K562 (cell line): ENCODE results near the gene MOB3B. TPM values are rescaled to one million over a fixed set of nuclear protein-coding genes. Genes with fewer than 3 reads are reported as not detected.

ENCODE experiments used
- ATAC-seq: fragments of 200-7000 bp; cut with Tn5 transposase; 3 replicates; pipeline ENCODE4 v1.9.1; 2020; ENCODE audit warnings: moderate library complexity
- BruUV-seq: library from RNA; stranded (reverse); fragments of 400-500 nt; replicated peaks from 2 replicates; lab custom pipeline; 2021; lab: Mats Ljungman, UMichigan
- CTCF ChIA-PET: fragments of 300-600 bp; formaldehyde crosslinking; extraction: SDS; loops from one replicate; lab custom pipeline; 2021; ENCODE audit warnings: low intra/inter-chr PET ratio; lab: Yijun Ruan, JAX
- POLR2A ChIA-PET: fragments of 300-600, 350-650 bp; sonication (Branson Sonifier 250); formaldehyde crosslinking; extraction: SDS; loops from one replicate; lab custom pipeline; 2021; ENCODE audit warnings: antibody characterized with exemption, inconsistent platforms; lab: Yijun Ruan, JAX
- DNase-seq, 4 experiments: peaks; one replicate each; pipeline versions ENCODE4 v3.0.0 to v3.0.0-alpha.2; 2011 to 2018; ENCODE audit warnings: low spot score in 3 of 4, mixed read lengths in 3 of 4; ENCODE audit errors: extremely low read depth in 1 of 4
- FAIRE-seq: peaks from 2 replicates; lab custom pipeline; 2011; peaks lifted over from hg19 to GRCh38; lab: Jason Lieb, UNC
- H2AFZ ChIP-seq: 2 replicates; pipeline ENCODE4 v1.6.0; 2011; ENCODE audit warnings: low read depth, low read length, control low read depth, inconsistent platforms
- H3K27ac ChIP-seq: fragments of 200-600 bp; 3 replicates; pipeline ENCODE4 v1.8.0; 2011; ENCODE audit warnings: low read depth, mild to moderate bottlenecking, control low read depth, inconsistent platforms, low read length, moderate library complexity, mixed read lengths; ENCODE audit errors: extremely low read depth
- H3K27me3 ChIP-seq, 2 experiments: fragments of 300-600 bp in 1 of 2; 2 replicates in 1 of 2; 3 replicates in 1 of 2; pipeline versions ENCODE4 v1.6.0 to v1.8.0; 2011; ENCODE audit warnings: inconsistent platforms in 2 of 2, low read length in 2 of 2, mild to moderate bottlenecking in 1 of 2, mixed read lengths in 1 of 2, moderate library complexity in 1 of 2; ENCODE audit not compliant: control insufficient read depth in 2 of 2, insufficient read depth in 2 of 2
- H3K36me3 ChIP-seq: fragments of 300-600 bp; 3 replicates; pipeline ENCODE4 v1.8.0; 2011; ENCODE audit warnings: mild to moderate bottlenecking, low read length, inconsistent platforms; ENCODE audit not compliant: control insufficient read depth, insufficient read depth
- H3K4me1 ChIP-seq, 2 experiments: fragments of 200-600 bp in 1 of 2; replicated peaks in 1 of 2; 2 replicates in 1 of 2; 3 replicates in 1 of 2; pipeline versions ENCODE4 v1.5.1 to v1.8.0; 2011; ENCODE audit warnings: inconsistent platforms in 2 of 2, low read length in 2 of 2, mild to moderate bottlenecking in 1 of 2, mixed read lengths in 1 of 2, moderate library complexity in 1 of 2; ENCODE audit not compliant: control insufficient read depth in 2 of 2, insufficient read depth in 2 of 2
- H3K4me2 ChIP-seq: 2 replicates; pipeline ENCODE4 v1.6.1; 2011; ENCODE audit warnings: low read length, control low read depth, inconsistent platforms, mixed read lengths; ENCODE audit not compliant: insufficient read depth
- H3K4me3 ChIP-seq: fragments of 200-600 bp; sonication (generic), shearing (Covaris generic); 2 replicates; pipeline ENCODE4 v1.5.1; 2016; ENCODE audit warnings: control low read depth, inconsistent platforms
- H3K79me2 ChIP-seq: fragments of 200-600 bp; 3 replicates; pipeline ENCODE4 v1.8.0; 2011; ENCODE audit warnings: low read length, inconsistent platforms; ENCODE audit not compliant: control insufficient read depth, insufficient read depth
- H3K9ac ChIP-seq, 2 experiments: 2 replicates each; pipeline versions ENCODE4 v1.6.0 to v1.6.1; 2011; ENCODE audit warnings: low read depth in 2 of 2, low read length in 2 of 2, control low read depth in 1 of 2, inconsistent platforms in 1 of 2, mild to moderate bottlenecking in 1 of 2, mixed read lengths in 1 of 2; ENCODE audit not compliant: insufficient read depth in 1 of 2
- H3K9me1 ChIP-seq: one replicate; pipeline ENCODE4 v1.6.0; 2011; ENCODE audit warnings: inconsistent platforms, mild to moderate bottlenecking, low read length, moderate library complexity; ENCODE audit not compliant: control insufficient read depth, insufficient read depth
- H3K9me3 ChIP-seq: replicated peaks from 2 replicates; pipeline ENCODE4 v1.5.1; 2011; ENCODE audit warnings: low read depth, low read length, inconsistent platforms; ENCODE audit not compliant: control insufficient read depth, insufficient read depth
- H4K20me1 ChIP-seq: replicated peaks from 2 replicates; pipeline ENCODE4 v1.6.1; 2011; ENCODE audit warnings: low read length, inconsistent platforms, mixed read lengths; ENCODE audit not compliant: control insufficient read depth, insufficient read depth
- DMBX1 ChIP-seq: fragments of 250-450 bp; sonication (Bioruptor Pico); IDR thresholded peaks from 2 replicates; pipeline ENCODE4 v1.8.0; 2022; ENCODE audit warnings: inconsistent platforms, mild to moderate bottlenecking, moderate library complexity, borderline replicate concordance
- FOXP1 ChIP-seq: sonication (generic); formaldehyde crosslinking; IDR thresholded peaks from 2 replicates; pipeline ENCODE4 v1.8.0; 2022; ENCODE audit warnings: mild to moderate bottlenecking, missing genetic modification reagents
- FUS ChIP-seq: fragments of 200-400 bp; formaldehyde crosslinking; optimal IDR thresholded peaks from 2 replicates; pipeline ENCODE3; 2017; ENCODE audit warnings: low read depth, low read length
- MEF2A ChIP-seq: IDR thresholded peaks from 2 replicates; pipeline ENCODE4 v1.6.1; 2011; ENCODE audit warnings: low read depth, mild to moderate bottlenecking, low read length, moderate library complexity; ENCODE audit not compliant: control insufficient read depth
- SMAD2 ChIP-seq: fragments of 150-350 bp; IDR thresholded peaks from 2 replicates; pipeline ENCODE4 v1.6.1; 2014; ENCODE audit warnings: low read depth, mild to moderate bottlenecking, low read length
- SRSF9 ChIP-seq: fragments of 200-400 bp; formaldehyde crosslinking; IDR thresholded peaks from 2 replicates; pipeline ENCODE4 v1.6.1; 2017; ENCODE audit warnings: low read depth, low read length, borderline replicate concordance
- TCF7L2 ChIP-seq: fragments of 150-350 bp; IDR thresholded peaks from 2 replicates; pipeline ENCODE4 v1.6.1; 2016; ENCODE audit warnings: low read depth, mild to moderate bottlenecking, low read length, moderate library complexity
- TEAD2 ChIP-seq: fragments of 450-650 bp; IDR thresholded peaks from 2 replicates; pipeline ENCODE4 v1.6.1; 2016; ENCODE audit warnings: missing genetic modification characterization, control low read depth, missing compliant biosample characterization
- ZBTB11 ChIP-seq, 3 experiments: fragments of 200-800 bp in 1 of 3; fragments of 250-450 bp in 1 of 3; fragments of 450-650 bp in 1 of 3; sonication (Bioruptor Pico) in 1 of 3; sonication (Bioruptor generic) in 1 of 3; formaldehyde crosslinking in 1 of 3; IDR thresholded peaks; 2 replicates each; pipeline versions ENCODE4 v1.6.1 to v1.8.0; 2016 to 2022; ENCODE audit warnings: mild to moderate bottlenecking in 2 of 3, missing genetic modification characterization in 2 of 3, missing compliant biosample characterization in 1 of 3, moderate library complexity in 1 of 3
- ZNF253 ChIP-seq: fragments of 250-450 bp; sonication (Bioruptor Pico); conservative IDR thresholded peaks from 2 replicates; pipeline ENCODE4 v1.6.1; 2021; ENCODE audit warnings: mild to moderate bottlenecking
- ZNF583 ChIP-seq: fragments of 250-450 bp; sonication (Bioruptor Pico); IDR thresholded peaks from 2 replicates; pipeline ENCODE4 v1.4.0; 2020
- ZNF717 ChIP-seq: fragments of 250-450 bp; sonication (Bioruptor Pico); IDR thresholded peaks from 2 replicates; pipeline ENCODE4 v1.5.0; 2021
- WGBS: fragments of 100-300 bp; shearing (Covaris generic); methylation state at CpG from one replicate; pipeline ENCODE4 v1.1.6; 2016; ENCODE audit warnings: low coverage, mixed read lengths; ENCODE audit not compliant: insufficient coverage; ENCODE audit errors: missing lambda C conversion rate; 5-methylcytosine and 5-hydroxymethylcytosine counted together
- in situ Hi-C: fragments of 300-500 bp; cut with MboI; formaldehyde crosslinking; loops from 4 replicates; pipeline ENCODE4 v1.15.0; 2018; ENCODE audit warnings: inconsistent platforms, mixed read lengths
- intact Hi-C: fragments of 100-400 bp; cut with micrococcal nuclease; formaldehyde crosslinking; loops from 2 replicates; pipeline ENCODE4 v1.14.2; 2022
- polyA plus RNA-seq, 8 experiments: library from polyadenylated mRNA; depleted of rRNA in 4 of 8; stranded (reverse) in 5 of 8; unstranded in 3 of 8; fragments of >200 nt; fragmentation: Nextera tagmentation in 2 of 8; fragmentation: Illumina TruSeq in 1 of 8; extraction: Ambion mirVana in 2 of 8; extraction: Trizol in 1 of 8; gene quantifications; 2 replicates each; pipeline versions ENCODE4 v1.2.1 to v1.2.3, GENCODE V29; 2011 to 2014; ENCODE audit warnings: inconsistent platforms in 1 of 8, missing spikeins in 1 of 8
- total RNA-seq, 7 experiments: library from RNA; depleted of rRNA in 6 of 7; stranded (reverse); fragments of >200 nt in 6 of 7; fragmentation: Illumina TruSeq in 2 of 7; extraction: Trizol in 2 of 7; gene quantifications; 2 replicates each; pipeline versions ENCODE4 v1.2.1 to v1.2.3, GENCODE V29; 2011 to 2021; ENCODE audit warnings: low replicate concordance in 1 of 7
- TF ChIP-seq, protein P1 (sequence below): fragments of 250-450 bp; sonication (Bioruptor Pico); IDR thresholded peaks from 2 replicates; pipeline ENCODE4 v1.9.0; 2021; ENCODE audit warnings: mild to moderate bottlenecking, inconsistent platforms
- TF ChIP-seq, protein P2 (sequence below), 2 experiments: fragments of 450-650 bp in 1 of 2; sonication (generic) in 1 of 2; formaldehyde crosslinking in 1 of 2; IDR thresholded peaks in 1 of 2; conservative IDR thresholded peaks in 1 of 2; 2 replicates each; pipeline versions ENCODE4 v1.6.1 to v1.8.1; 2016 to 2023; ENCODE audit warnings: mild to moderate bottlenecking in 2 of 2, moderate library complexity in 2 of 2, inconsistent platforms in 1 of 2, missing genetic modification reagents in 1 of 2

MOB3B gene
- total and polyA plus RNA-seq, 9 of the 15 experiments (the other 6 are each of a cell fraction or from before 2014, with no cell fraction given), result 3.6 to 12.8 (median 7.2) TPM

- Histone ChIP-seq H3K27ac (no peak overlapping the region), H3K36me3 (peaks cover 4% of the 10 kb centered on the region; the same call in 1 of the 3 replicates), H2AFZ (no peak overlapping the region), H3K4me3 (no peak overlapping the region), H3K9ac (no peak overlapping the region), H4K20me1 (no peaks in the 10 kb centered on the region), H3K9me1 (no peaks in the 10 kb centered on the region), H3K27me3 (no peaks in the 10 kb centered on the region), H3K79me2 (no peaks in the 10 kb centered on the region), H3K4me2 (no peak overlapping the region), H3K9me3 (no peaks in the 10 kb centered on the region), H3K4me1 (no peaks in the 10 kb centered on the region; a peak in 1 of 5 replicates)
- POLR2A ChIA-PET, result interaction anchor here (0.7 kb wide), 1 partner anchor 341 kb away, joined by 3 read pairs; no protein-coding TSS in a partner anchor
- no peak for FAIRE-seq
- no peak for DNase-seq
- ATAC-seq, result no peak
- CTCF ChIA-PET, result no interaction called here
- intact Hi-C loops (loop anchor here (10.0 kb wide), 1 partner anchor 108 kb away; no protein-coding TSS in a partner anchor), in situ Hi-C loops (loop anchor here (5.0 kb wide), 1 partner anchor 195 kb away; no protein-coding TSS in a partner anchor)
- BruUV-seq, result no TSS peak
- WGBS, result 100% methylated on average over 1 of the region's 3 CpGs
- TF ChIP-seq, protein P1, sequence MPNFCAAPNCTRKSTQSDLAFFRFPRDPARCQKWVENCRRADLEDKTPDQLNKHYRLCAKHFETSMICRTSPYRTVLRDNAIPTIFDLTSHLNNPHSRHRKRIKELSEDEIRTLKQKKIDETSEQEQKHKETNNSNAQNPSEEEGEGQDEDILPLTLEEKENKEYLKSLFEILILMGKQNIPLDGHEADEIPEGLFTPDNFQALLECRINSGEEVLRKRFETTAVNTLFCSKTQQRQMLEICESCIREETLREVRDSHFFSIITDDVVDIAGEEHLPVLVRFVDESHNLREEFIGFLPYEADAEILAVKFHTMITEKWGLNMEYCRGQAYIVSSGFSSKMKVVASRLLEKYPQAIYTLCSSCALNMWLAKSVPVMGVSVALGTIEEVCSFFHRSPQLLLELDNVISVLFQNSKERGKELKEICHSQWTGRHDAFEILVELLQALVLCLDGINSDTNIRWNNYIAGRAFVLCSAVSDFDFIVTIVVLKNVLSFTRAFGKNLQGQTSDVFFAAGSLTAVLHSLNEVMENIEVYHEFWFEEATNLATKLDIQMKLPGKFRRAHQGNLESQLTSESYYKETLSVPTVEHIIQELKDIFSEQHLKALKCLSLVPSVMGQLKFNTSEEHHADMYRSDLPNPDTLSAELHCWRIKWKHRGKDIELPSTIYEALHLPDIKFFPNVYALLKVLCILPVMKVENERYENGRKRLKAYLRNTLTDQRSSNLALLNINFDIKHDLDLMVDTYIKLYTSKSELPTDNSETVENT (CRISPR knock-in tag), result no peak
- TF ChIP-seq, protein P2, sequence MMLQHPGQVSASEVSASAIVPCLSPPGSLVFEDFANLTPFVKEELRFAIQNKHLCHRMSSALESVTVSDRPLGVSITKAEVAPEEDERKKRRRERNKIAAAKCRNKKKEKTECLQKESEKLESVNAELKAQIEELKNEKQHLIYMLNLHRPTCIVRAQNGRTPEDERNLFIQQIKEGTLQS (IDR thresholded peaks at IDR 0.05), result no peak
- TF ChIP-seq, protein P2 (CRISPR knock-in tag; conservative IDR thresholded peaks at IDR 0.05), result no peak
- no peak for TF ChIP-seq FUS
- TF ChIP-seq TCF7L2, result no peak
- no peak for TF ChIP-seq FOXP1 (CRISPR knock-in tag)
- no peak for TF ChIP-seq ZBTB11 (CRISPR knock-in tag; IDR thresholded peaks at IDR 0.05)
- TF ChIP-seq ZNF253 (CRISPR knock-in tag), result no peak
- TF ChIP-seq TEAD2, result no peak
- no peak for TF ChIP-seq SRSF9
- no peak for TF ChIP-seq ZNF717 (CRISPR knock-in tag)
- no peak for TF ChIP-seq DMBX1
- TF ChIP-seq MEF2A, result no peak
- no peak for TF ChIP-seq ZNF583 (CRISPR knock-in tag)
- no peak for TF ChIP-seq SMAD2
Observed at GRCh38 chr9:27337236-27337635, 192.4 kb downstream of the MOB3B start.
